HG02642 (cell line): ENCODE data around the gene PARD3.

Experiments used
- ATAC-seq: cut with Tn5 transposase; IDR thresholded peaks from one replicate; pipeline ENCODE4 v1.9.1; 2021; ENCODE audit warnings: mild to moderate bottlenecking; ENCODE audit not compliant: unreplicated experiment, poor library complexity

Gene PARD3

DNA sequence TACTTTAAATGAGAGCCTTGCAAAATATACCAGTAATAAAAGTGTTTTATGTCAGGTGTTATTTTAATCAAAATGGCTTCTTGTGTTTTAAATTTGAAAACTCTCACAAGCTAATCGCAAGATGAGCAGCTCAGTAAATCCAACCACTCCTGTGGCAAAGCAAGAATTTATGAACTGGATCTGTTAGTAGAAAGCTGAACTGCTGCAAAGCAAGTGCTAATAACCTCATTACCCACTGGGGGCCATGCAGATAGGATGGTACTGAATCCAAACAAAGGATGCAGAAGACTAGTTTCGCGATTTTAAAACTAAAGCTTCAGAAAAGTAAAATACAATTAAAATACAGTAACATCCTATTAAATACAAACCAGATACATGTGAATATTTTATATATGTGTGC is 468.0 kb downstream of the PARD3 start:
- no peak for ATAC-seq

DNA sequence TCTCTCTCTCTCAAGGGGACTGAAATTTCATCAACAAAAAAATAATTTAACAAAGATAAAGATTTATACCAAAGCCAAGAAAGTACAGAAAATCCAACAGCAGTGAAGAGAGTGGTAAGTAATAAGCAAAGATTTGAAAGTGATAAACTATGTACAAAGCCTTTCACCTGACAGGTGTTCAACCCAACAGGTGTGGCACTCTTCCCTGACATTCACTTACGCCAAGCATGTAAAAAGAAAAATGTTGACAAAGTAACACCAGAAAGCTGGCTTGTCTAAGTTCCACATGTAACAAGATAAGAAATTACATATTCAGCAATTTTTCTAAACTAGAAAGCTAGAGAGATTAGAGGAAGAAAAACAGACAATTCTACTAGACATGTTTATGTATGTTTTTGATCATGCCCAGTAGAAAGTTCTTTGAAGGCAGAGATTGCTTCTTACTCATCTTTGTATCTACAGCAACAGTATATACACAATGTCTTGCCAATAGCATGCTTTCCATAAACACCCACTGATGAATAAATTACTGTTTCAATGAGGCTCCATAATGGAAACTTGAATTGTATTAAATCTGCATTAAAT is 468.5 kb downstream of the PARD3 start:
- ATAC-seq: no peak

DNA sequence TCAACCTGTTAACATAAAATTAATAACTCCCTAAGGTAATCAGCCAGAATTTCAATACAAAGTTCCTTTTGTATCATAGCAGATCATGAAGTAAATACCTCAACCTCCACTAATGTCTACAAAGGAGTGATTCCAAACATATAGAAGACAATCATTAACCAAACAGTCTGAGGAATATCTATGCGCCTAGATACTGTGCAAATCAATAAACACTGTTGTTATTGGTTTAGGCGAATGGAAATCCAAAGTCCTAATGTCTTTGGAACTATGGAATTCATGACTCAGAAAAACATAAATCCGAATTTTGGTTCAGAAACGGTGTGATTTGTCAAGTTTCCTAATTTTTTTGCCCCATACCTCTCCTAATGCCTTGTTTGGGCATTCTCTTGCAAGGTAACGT is 469.7 kb downstream of the PARD3 start:
- ATAC-seq: no peak

DNA sequence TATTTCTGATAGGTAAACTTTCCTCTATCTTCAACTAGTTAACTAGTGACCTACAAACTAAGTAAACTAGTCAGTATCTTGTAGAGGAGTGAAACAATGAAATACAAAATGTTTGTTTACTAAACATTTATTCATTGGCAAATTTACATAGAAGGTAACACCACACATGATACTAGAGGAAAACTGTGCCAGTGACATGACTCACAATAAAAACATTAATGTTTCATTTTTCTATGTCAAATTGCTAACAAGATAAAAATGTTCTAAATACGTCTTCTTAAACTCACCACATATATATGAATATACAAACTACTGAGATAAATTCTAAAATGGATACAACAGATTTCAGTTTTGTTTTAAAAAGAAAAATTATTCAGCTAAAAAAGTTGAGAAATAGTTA is 471.3 kb downstream of the PARD3 start:
- ATAC-seq: no peak

DNA sequence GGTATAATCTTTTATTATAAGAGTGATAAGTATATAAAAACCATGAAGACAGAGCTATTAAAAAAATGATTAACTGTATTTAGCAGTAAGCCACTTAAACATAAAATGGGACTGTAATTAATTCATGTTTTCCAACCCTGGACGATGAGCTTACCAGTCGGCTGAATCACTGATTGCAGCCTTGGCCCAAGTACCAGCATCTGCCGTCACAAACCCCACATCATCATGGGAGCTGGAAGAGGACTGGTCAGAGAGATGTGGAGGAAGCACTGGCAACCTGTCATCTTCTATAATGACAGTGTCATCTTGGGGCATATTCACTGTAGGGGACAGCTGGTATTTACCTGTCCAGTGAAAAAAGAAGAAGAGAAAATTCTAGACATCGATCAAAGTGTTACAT is 473.6 kb downstream of the PARD3 start:
- no peak for ATAC-seq

DNA sequence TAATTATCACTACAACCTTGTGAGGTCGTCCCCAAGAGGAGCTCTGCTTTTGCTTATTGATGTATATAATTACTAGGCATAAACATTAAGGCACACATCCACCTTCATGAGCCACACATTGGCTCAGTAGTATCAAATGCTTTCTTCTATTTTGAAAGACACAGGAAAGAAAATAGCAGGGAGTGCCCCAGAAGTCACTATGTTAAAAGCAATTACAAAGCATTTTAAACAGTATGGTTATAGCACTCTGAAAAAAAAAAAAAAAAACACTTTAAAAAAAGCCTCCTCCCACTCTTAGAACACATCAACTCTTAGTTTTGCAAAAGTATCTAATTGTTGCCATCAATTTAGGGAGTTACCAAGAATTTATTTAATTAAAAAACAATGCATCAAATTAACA is 474.2 kb downstream of the PARD3 start:
- ATAC-seq: no peak

DNA sequence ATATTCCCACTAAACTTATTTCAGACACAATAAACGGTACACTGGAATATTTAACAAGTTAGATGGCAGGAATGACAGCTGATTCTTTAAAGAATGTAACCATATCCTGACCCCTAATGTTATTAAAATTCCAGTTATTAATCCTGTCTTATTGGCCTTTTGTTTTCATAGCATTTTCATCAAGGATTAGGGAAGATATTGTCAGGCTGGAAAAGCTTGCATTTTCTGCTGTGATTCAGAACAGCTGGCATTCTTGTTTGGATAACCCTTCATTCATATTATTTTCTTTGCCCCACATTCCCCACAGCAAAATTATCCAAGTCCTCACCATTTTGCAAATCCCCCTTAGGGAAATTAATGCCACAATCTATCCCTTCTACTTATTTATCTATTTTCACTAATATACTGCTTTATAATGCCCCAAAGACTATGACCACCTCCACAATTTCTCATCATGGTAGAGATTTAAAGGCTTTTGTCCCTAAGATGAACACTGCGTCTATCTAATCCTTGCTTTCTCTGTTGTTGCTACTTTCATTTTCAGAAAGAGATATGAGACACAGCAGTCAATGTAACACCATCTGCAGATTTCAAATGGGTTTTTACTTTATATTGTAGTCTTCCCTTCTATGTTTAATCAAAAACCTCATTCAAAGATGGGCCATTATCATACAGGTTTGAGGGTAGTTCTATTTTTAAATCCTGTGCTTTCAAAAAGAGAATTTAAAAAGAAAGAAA is 475.1 kb downstream of the PARD3 start:
- no peak for ATAC-seq

DNA sequence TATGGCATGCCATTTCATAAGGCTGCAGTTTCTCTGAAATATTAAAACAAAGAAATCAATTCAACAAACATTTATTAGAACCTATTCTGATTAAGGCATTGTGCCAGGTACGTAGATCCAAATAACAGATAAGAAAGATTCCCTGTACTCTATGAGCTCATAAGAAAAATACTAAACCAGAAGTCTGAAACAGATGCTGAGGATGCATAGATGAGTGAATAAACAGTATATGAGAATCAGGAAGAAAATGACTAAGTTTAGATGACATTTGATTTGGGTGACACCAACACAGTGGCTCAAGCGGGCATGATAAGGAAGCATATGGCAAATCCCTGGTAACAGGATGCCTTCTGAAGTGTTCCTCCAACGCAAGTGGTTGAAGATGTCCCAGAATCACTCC is 477.2 kb downstream of the PARD3 start:
- ATAC-seq: no peak

DNA sequence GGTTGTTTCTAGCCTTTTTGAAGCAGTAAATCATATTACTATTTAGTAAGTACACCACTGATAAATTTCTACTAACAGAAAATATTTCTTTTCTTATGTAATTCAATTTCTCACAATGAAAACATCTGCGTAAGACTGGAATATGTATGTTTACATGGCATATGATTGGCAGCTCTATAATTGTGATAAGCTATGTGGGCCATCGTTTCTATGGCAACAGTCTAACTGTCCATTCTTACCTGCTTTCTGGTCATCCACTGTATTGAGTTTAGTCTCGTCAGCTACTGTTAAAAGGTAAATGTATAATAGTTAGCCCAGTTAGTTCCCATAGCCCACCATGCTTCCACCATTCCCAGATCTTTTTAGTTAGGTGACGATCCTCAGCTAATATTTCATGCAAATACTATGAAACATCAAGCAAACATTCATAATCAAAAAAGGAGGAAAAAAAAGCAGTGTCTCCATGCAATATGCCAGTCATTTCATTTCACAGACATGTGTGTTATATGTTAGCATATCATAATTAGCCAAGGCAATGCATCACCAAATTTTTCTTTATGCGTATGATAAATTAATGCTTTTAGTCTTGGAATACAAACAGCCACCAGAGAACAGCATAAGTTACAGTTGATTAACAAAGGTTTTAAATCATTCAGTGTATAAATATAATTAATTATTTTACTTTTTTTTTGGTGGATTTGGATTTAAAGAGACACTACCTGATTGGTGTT is 479.0 kb downstream of the PARD3 start:
- ATAC-seq: no peak

DNA sequence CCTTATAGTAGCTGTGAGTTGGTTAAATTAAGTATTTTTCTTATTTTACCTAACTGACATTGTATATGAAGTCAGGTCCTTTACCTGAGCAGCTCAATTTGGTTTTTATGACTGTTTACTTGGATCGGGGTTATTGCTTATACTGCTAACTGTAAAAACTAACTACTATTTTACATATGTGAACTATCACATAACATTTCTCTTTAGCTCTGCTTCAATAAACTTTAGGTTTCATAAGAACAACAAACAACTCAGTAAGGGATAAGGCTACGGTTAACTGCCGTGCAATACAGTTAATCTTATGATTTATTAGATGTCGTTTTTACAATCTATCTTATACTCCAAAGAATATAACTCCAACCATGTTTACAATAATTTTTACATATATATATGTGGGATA is 480.2 kb downstream of the PARD3 start:
- no peak for ATAC-seq

DNA sequence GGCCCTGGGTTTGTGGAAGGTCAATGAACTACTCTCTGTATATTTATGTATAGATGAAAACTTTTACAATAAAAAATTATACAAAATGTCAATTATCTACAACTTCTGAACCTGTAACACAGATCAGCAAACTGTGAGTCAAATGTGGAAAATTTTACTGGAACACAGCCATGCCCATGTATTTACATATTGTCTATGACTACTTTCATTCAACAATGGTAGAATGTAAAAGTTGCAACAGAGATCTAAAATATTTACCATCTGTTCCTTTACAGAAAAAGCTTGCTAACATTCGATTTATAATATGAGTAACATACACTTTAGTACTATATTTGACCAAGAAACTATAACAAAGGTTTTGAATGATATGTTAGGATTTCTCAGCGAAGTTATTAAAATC is 481.6 kb downstream of the PARD3 start:
- no peak for ATAC-seq

DNA sequence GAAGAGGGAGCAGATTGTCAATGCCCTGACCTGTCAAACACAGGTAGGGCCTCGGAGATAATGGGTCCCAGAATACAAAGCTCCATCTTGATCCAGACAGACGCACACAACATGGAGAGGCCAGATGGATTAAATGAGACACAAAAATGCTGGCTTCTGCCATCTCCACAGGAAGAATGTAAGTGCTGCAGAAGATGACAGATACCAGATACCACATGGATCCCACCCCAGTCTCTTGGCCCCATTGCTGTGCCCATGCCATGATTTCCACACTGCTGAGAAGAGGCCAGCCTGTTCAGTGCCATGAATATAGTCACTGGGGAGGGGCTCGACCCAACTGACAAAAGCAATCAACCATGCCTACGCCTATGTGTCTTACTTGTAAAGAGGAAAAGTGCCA is 487.9 kb downstream of the PARD3 start:
- no peak for ATAC-seq

DNA sequence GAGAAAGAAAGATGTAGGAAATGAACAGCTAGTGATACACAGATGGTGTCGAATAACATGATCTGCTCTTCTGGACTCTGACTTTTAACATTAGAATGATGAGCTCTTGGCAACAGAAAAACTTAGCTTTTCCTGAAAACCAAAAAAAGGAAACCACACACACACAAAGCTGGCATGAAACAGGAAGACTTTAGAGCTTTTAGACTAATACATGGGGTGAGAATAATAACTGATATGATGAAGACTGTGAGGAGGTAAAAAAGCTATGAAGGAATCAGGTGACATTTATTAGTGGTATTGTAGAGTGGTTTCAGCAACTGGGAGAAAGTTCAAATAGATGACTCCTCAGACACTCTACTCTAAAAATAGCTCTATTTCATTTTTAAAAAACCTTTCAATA is 491.9 kb downstream of the PARD3 start:
- ATAC-seq: no peak

DNA sequence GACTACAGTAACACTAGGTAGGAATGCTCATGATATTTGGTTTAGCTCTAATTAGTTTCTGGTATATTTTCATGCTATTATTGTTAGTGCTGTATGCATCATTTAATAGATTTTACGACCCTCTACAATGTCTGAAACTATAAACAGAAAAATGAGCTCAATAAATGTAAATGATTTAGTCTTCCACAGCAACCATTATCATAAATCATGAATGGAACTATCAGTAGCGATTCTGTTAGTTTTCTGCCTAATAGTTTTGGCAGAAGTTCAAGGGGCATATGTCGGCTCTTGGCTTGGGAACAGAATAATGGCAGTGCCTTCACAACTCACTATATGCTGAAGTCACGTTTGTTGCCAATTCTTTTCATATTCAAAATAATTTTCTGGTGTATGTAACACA is 494.8 kb downstream of the PARD3 start:
- no peak for ATAC-seq

DNA sequence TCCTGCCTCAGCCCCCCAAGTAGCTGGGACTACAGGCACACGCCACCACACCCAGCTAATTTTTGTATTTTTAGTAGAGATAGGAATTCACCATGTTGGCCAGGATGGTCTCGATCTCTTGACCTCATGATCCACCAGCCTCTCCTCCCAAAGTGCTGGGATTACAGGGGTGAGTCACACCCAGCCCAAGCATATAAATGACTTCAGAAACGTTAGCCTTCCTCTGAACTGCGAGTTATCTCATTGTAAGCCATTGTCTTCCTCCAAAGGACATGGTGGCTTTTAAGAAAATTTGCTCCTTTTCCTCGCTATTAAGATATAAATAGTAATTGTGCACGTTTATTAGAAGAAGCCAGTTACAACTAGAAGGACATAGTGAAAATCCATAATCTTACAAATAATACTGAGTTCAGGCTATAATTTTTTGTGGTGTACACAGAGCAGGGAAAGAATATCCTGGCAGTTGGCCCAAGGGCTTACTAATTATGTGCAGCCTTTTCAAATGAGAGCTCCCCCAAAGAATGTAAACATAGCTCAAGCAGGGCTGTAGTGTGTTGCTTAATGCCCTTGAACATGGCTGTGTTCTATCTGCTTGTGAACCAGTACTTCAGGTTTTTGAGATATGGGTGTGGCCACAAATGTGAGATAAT is 495.8 kb downstream of the PARD3 start:
- no peak for ATAC-seq

DNA sequence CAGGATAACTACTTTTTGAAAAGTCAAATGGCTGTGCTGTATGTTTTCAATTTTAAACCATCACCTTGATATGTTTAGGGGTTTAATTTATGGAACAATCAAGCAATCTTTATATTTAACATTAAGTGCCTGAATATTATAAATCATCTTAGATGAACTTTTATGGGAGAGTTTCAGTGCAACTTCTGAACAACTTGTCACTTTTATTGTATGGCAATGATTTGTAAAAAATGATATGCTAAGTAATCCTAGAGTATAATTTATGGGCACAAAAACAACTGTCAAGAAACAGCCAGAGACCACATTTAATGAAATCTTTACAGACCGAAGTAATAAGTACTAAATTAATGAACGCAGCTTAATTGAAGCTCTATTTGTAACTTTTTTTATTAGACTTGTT is 498.9 kb downstream of the PARD3 start:
- ATAC-seq: no peak

DNA sequence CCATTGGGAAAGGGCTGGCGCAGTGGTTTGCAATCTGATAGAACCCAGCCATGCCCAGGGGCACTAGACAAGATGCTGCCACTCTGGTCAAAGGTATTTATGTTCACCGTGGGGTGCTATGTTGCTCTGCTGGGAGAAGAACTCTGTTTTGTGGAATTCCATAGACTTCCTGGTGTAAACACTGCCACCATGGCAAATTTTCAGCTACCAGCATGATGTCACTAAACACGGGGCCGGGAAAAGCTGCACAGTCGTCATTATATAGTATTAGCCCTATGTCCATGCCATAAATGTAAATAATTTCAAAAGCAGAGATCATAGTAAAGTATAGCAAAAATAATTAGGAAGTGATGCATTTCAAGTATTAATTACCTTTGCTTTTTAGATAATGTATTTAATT is 500.6 kb downstream of the PARD3 start:
- ATAC-seq: no peak

DNA sequence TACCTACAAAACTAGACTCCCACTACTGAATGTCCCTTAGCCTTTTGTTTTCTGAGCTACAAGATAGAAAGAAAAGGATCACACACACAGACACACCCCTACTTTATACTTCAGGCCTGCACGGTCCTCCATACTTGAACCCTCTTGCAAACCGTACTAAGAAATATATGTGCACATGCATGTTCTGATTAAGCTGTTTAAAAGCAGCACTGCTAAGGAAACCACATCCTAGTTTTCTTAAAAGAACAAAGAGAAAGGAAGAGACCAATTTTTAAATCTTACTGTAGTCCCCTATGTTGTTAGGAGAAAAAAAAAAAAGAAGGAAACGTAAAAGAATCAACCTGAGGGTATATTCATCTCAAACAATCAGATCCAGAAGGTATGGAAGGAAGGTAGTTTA is 501.2 kb downstream of the PARD3 start:
- ATAC-seq: no peak

DNA sequence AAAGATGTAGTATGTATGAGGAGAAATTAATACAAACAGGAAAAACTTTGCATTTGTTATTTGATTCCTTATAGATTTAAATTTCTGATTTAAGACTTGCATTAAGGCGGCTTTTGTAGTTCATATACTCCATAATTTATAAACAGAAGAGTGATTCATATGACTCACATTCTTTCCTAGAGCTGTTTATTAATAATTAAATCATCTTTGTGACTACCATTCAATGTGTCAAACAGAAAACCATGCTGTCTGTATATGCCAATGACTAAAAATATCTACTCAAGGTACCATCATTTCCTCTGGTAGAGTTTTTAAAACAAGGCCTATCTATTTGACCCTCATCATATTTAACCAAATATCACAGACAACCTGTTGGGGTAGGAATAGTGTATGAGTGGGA is 501.7 kb downstream of the PARD3 start:
- no peak for ATAC-seq

DNA sequence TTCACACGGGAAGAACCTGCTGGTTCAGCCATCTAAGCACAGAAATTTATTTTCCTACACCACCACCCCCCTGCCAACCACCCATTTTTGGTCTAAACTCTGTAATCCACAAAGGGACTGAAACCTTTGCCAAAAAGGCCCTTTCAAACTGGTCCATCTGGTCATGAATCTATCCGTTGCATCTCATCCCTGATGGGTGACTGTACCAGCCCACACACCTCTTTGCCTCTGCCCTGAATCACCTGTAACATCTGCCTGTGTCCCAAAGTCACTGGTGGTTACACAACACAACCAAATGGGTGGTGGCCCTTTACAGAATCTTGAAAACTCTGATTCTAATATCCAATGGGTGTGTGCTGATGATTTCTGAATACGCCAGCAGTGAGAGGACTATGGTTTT is 503.4 kb downstream of the PARD3 start:
- ATAC-seq: no peak

DNA sequence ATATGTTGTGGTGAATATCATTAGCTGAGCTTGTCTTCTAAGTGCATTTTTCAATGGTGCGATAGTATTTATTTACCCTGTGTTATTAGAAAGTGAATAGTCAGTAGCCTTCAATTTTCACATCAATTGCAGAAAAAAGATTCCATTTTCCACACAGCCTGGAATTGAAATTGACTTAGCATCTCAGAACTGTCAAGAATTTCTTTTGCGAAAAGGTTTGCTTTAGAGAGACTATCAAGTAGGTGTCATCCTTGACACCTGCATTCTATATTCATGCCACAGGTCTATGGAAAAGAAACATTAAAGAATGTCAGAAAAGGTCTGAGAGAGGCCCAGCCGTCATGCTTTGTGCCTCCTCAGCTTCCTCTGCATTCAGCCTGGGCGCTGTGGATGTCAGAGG is 504.9 kb downstream of the PARD3 start:
- no peak for ATAC-seq
